Neural cell (in vitro differentiated cells): Measurements from ENCODE around the gene TTC31. TPM values are rescaled to one million over a fixed set of nuclear protein-coding genes. Genes with fewer than 3 reads are reported as not detected.
"Not testable (repeated sequence)": the region's sequence is repeated elsewhere in the genome, so short reads cannot be mapped to it uniquely, and the experiment has no call there.

Source experiments
- H2AFZ ChIP-seq: fragments of 200-600, 300-800 bp; sonication (generic), shearing (Covaris generic); 2 replicates; pipeline ENCODE4 v1.6.0; 2014; ENCODE audit warnings: low read depth, mild to moderate bottlenecking, antibody characterized with exemption, low read length, moderate library complexity
- H3F3A ChIP-seq: fragments of 200-600 bp; shearing (Covaris generic); 2 replicates; pipeline ENCODE4 v1.6.1; 2016; ENCODE audit warnings: mild to moderate bottlenecking, moderate library complexity, mixed read lengths, antibody characterized with exemption, low read length; ENCODE audit not compliant: insufficient read depth, poor library complexity, severe bottlenecking
- H3K27ac ChIP-seq: fragments of 200-600, 300-800 bp; sonication (generic), shearing (Covaris generic); 2 replicates; pipeline ENCODE4 v1.5.1; 2014; ENCODE audit warnings: mild to moderate bottlenecking, low read length, moderate library complexity
- H3K27me3 ChIP-seq: fragments of 300-800, 200-600 bp; sonication (generic), shearing (Covaris generic); 2 replicates; pipeline ENCODE4 v1.6.0; 2014; ENCODE audit warnings: mild to moderate bottlenecking, low read depth, low read length, moderate library complexity; ENCODE audit not compliant: insufficient read depth
- H3K36me3 ChIP-seq: fragments of 300-800, 200-600 bp; sonication (generic), shearing (Covaris generic); 2 replicates; pipeline ENCODE4 v1.5.1; 2014; ENCODE audit warnings: mild to moderate bottlenecking, antibody characterized with exemption, low read length, moderate library complexity; ENCODE audit not compliant: insufficient read depth
- H3K4me2 ChIP-seq: fragments of 300-800, 200-600 bp; sonication (generic), shearing (Covaris generic); 2 replicates; pipeline ENCODE4 v1.6.0; 2014; ENCODE audit warnings: mild to moderate bottlenecking, low read length
- H3K4me3 ChIP-seq: fragments of 300-800, 200-600 bp; sonication (generic), shearing (Covaris generic); 2 replicates; pipeline ENCODE4 v1.5.1; 2014; ENCODE audit warnings: mild to moderate bottlenecking, low read length, moderate library complexity
- H3K79me2 ChIP-seq: fragments of 200-600 bp; shearing (Covaris generic); replicated peaks from 2 replicates; pipeline ENCODE4 v1.6.0; 2014; ENCODE audit warnings: mild to moderate bottlenecking, low read length, moderate library complexity; ENCODE audit not compliant: insufficient read depth
- H3K9ac ChIP-seq: fragments of 300-800, 200-600 bp; sonication (generic), shearing (Covaris generic); 2 replicates; pipeline ENCODE4 v1.6.1; 2016; ENCODE audit warnings: mild to moderate bottlenecking, low read length, mixed read lengths
- H3K9me2 ChIP-seq: fragments of 200-600 bp; shearing (Covaris generic); 2 replicates; pipeline ENCODE4 v1.6.1; 2016; ENCODE audit warnings: mild to moderate bottlenecking, low read length, mixed read lengths; ENCODE audit not compliant: insufficient read depth
- H3K9me3 ChIP-seq: fragments of 200-600, 300-800 bp; sonication (generic), shearing (Covaris generic); 2 replicates; pipeline ENCODE4 v1.6.1; 2016; ENCODE audit warnings: mild to moderate bottlenecking, mixed run types, low read length, moderate library complexity, mixed read lengths
- H4K20me1 ChIP-seq: fragments of 200-600 bp; shearing (Covaris generic); 2 replicates; pipeline ENCODE4 v1.6.1; 2016; ENCODE audit warnings: mild to moderate bottlenecking, mixed run types; ENCODE audit not compliant: insufficient read depth
- EP300 ChIP-seq: fragments of 450-650 bp; conservative IDR thresholded peaks from 2 replicates; pipeline ENCODE4 v1.6.1; 2014; ENCODE audit warnings: antibody characterized with exemption, mild to moderate bottlenecking, moderate library complexity; ENCODE audit not compliant: poor library complexity, severe bottlenecking
- EZH2 ChIP-seq: fragments of 200-600, 300-800 bp; shearing (Covaris generic), sonication (generic); IDR thresholded peaks from 2 replicates; pipeline ENCODE4 v1.6.1; 2014; ENCODE audit warnings: antibody characterized with exemption, low read length, borderline replicate concordance, mild to moderate bottlenecking; ENCODE audit not compliant: insufficient read depth, poor library complexity, severe bottlenecking
- MXI1 ChIP-seq: fragments of 450-650 bp; conservative IDR thresholded peaks from 2 replicates; pipeline ENCODE4 v1.6.1; 2014; ENCODE audit warnings: antibody characterized with exemption, mild to moderate bottlenecking; ENCODE audit not compliant: poor library complexity, severe bottlenecking
- POLR2AphosphoS5 ChIP-seq: IDR thresholded peaks from 2 replicates; pipeline ENCODE4 v1.6.1; 2012
- RAD21 ChIP-seq: fragments of 450-650 bp; conservative IDR thresholded peaks from 2 replicates; pipeline ENCODE4 v1.6.1; 2014; ENCODE audit warnings: antibody characterized with exemption, mild to moderate bottlenecking, moderate library complexity
- REST ChIP-seq: IDR thresholded peaks from 2 replicates; pipeline ENCODE4 v1.6.1; 2012; ENCODE audit warnings: borderline replicate concordance
- polyA plus RNA-seq: library from polyadenylated mRNA; depleted of rRNA; stranded (reverse); fragments of >200 nt; gene quantifications from 2 replicates; pipeline ENCODE4 v1.2.3, GENCODE V29; 2014
- TF ChIP-seq, protein P1 (sequence below): fragments of 450-650 bp; IDR thresholded peaks from 2 replicates; pipeline ENCODE4 v1.5.1; 2014; ENCODE audit warnings: antibody characterized with exemption, mild to moderate bottlenecking, moderate library complexity; ENCODE audit not compliant: poor library complexity, severe bottlenecking

The TTC31 gene
- polyA plus RNA-seq, 1 donor from 2014 or later, result 11.0 TPM

GRCh38 chr2:74462786-74463105, 20.1 kb upstream of the TTC31 start:
- Histone ChIP-seq H3K9ac (no peak overlapping the region), H2AFZ (no peak overlapping the region), H3F3A (no peaks in the 10 kb centered on the region), H3K9me3 (no peaks in the 10 kb centered on the region), H3K79me2 (peaks cover 18% of the 10 kb centered on the region), H3K4me3 (no peak overlapping the region), H3K36me3 (no peaks in the 10 kb centered on the region), H4K20me1 (no peaks in the 10 kb centered on the region), H3K27me3 (no peaks in the 10 kb centered on the region), H3K27ac (no peak overlapping the region), H3K9me2 (no peaks in the 10 kb centered on the region), H3K4me2 (no peak overlapping the region)
- TF ChIP-seq EP300 (no peak), RAD21 (no peak), POLR2AphosphoS5 (no peak), REST (no peak)
- TF ChIP-seq, protein P1, sequence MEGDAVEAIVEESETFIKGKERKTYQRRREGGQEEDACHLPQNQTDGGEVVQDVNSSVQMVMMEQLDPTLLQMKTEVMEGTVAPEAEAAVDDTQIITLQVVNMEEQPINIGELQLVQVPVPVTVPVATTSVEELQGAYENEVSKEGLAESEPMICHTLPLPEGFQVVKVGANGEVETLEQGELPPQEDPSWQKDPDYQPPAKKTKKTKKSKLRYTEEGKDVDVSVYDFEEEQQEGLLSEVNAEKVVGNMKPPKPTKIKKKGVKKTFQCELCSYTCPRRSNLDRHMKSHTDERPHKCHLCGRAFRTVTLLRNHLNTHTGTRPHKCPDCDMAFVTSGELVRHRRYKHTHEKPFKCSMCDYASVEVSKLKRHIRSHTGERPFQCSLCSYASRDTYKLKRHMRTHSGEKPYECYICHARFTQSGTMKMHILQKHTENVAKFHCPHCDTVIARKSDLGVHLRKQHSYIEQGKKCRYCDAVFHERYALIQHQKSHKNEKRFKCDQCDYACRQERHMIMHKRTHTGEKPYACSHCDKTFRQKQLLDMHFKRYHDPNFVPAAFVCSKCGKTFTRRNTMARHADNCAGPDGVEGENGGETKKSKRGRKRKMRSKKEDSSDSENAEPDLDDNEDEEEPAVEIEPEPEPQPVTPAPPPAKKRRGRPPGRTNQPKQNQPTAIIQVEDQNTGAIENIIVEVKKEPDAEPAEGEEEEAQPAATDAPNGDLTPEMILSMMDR, result no peak

GRCh38 chr2:74464406-74464805, 18.5 kb upstream of the TTC31 start:
- Histone ChIP-seq H3K9me2 (no peaks in the 10 kb centered on the region), H3K36me3 (no peaks in the 10 kb centered on the region), H3K4me2 (peak overlapping the region; percentile 91), H3K9me3 (no peaks in the 10 kb centered on the region), H3K27ac (peak overlapping the region; percentile 66), H4K20me1 (no peaks in the 10 kb centered on the region), H2AFZ (no peak overlapping the region), H3K27me3 (no peaks in the 10 kb centered on the region), H3K4me3 (peak overlapping the region; percentile 95), H3K9ac (peak overlapping the region; percentile 82), H3F3A (no peaks in the 10 kb centered on the region), H3K79me2 (peaks cover 9% of the 10 kb centered on the region)
- TF ChIP-seq MXI1, result no peak
- TF ChIP-seq EZH2, result no peak
- TF ChIP-seq, protein P1, result no peak
- no peak for TF ChIP-seq RAD21
- no peak for TF ChIP-seq REST
- TF ChIP-seq EP300, result no peak

DNA sequence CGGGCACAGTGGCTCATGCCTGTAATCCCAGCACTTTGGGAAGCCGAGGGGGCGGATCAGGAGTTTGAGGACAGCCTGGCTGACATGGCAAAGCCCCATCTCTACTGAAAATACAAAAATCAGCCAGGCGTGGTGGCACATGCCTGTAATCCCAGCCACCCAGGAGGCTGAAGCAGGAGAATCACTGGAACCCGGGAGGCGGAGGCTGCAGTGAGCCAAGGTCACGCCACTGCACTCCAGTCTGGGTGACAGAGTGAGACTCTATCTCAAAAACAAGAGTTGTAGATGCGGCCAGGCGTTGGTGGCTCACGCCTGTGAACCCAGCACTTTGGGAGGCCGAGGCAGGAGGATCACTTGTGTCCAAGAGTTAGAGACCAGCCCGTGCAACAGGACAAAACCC, 12.1 kb upstream of the TTC31 start:
- not testable (repeated sequence) for H4K20me1 ChIP-seq, H3F3A ChIP-seq, H3K9me3 ChIP-seq, H3K9me2 ChIP-seq, H3K79me2 ChIP-seq, H3K27me3 ChIP-seq, H2AFZ ChIP-seq, H3K27ac ChIP-seq, H3K36me3 ChIP-seq, H3K4me2 ChIP-seq, H3K9ac ChIP-seq, H3K4me3 ChIP-seq
